Keratinocyte (primary cell): ENCODE measurements around the gene ABI1.
"Not testable (repeated sequence)": the region's sequence is repeated elsewhere in the genome, so short reads cannot be mapped to it uniquely, and the experiment has no call there.

Experiments used
- EZH2 ChIP-seq: IDR thresholded peaks from one replicate; pipeline ENCODE4 v1.6.1; 2012; ENCODE audit warnings: inconsistent platforms, mild to moderate bottlenecking, low read length, moderate library complexity
- TF ChIP-seq, protein P1 (sequence below), 3 experiments: IDR thresholded peaks in 1 of 3; conservative IDR thresholded peaks in 1 of 3; optimal IDR thresholded peaks in 1 of 3; 2 replicates in 2 of 3; 3 replicates in 1 of 3; pipeline versions ENCODE3 to v1.5.1; 2011; ENCODE audit warnings: low read length in 3 of 3, mild to moderate bottlenecking in 3 of 3, moderate library complexity in 2 of 3, control low read depth in 1 of 3, inconsistent platforms in 1 of 3; ENCODE audit not compliant: insufficient read depth in 2 of 3; ENCODE audit errors: extremely low read depth in 1 of 3

DNA sequence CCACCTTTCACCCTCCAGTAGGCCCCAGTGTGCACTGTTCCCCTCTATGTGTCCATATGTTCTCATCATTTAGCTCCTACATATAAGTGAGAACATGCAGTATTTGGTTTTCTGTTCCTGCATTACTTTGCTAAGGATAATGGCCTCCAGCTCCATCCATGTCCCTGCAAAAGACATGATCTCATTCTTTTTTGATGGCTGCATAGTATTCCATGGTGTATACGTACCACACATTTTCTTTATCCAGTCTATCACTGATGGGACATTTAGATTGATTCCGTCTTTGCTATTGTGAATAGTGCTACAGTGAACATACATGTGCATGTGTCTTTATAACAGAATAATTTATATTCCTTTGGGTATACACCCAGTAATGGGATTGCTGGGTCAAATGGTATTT lies 71.0 kb downstream of the ABI1 start:
- TF ChIP-seq EZH2: not testable (repeated sequence)
- TF ChIP-seq, protein P1, sequence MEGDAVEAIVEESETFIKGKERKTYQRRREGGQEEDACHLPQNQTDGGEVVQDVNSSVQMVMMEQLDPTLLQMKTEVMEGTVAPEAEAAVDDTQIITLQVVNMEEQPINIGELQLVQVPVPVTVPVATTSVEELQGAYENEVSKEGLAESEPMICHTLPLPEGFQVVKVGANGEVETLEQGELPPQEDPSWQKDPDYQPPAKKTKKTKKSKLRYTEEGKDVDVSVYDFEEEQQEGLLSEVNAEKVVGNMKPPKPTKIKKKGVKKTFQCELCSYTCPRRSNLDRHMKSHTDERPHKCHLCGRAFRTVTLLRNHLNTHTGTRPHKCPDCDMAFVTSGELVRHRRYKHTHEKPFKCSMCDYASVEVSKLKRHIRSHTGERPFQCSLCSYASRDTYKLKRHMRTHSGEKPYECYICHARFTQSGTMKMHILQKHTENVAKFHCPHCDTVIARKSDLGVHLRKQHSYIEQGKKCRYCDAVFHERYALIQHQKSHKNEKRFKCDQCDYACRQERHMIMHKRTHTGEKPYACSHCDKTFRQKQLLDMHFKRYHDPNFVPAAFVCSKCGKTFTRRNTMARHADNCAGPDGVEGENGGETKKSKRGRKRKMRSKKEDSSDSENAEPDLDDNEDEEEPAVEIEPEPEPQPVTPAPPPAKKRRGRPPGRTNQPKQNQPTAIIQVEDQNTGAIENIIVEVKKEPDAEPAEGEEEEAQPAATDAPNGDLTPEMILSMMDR (optimal IDR thresholded peaks at IDR 0.05 in 1 of 3, IDR thresholded peaks at IDR 0.05 in 1 of 3, conservative IDR thresholded peaks at IDR 0.05 in 1 of 3; ENCODE audit: extremely low read depth in 1 of 3, insufficient read depth in 2 of 3, low read length in 3 of 3): not testable (repeated sequence)
